NCI-H128 (cell line): ENCODE data around the gene AP1B1.

ENCODE experiments used
- DNase-seq: peaks from one replicate; lab custom pipeline; 2025; ENCODE audit not compliant: unreplicated experiment; lab: John Stamatoyannopoulos, UW

The AP1B1 gene

GRCh38 chr22:29332886-29333496 lies 55.4 kb downstream of the AP1B1 start:
- no peak for DNase-seq

- DNase-seq = no peak
Observed at GRCh38 chr22:29331658-29332300, 56.6 kb downstream of the AP1B1 start.

GRCh38 chr22:29331213-29331612 lies 57.2 kb downstream of the AP1B1 start:
- no peak for DNase-seq

- no peak for DNase-seq
Observed at GRCh38 chr22:29330753-29331152, 57.6 kb downstream of the AP1B1 start.

- no peak for DNase-seq
Observed at GRCh38 chr22:29330291-29330690, 58.1 kb downstream of the AP1B1 start.

GRCh38 chr22:29329581-29329980 lies 58.8 kb downstream of the AP1B1 start:
- no peak for DNase-seq

GRCh38 chr22:29328566-29329500 lies 59.5 kb downstream of the AP1B1 start:
- no peak for DNase-seq

- DNase-seq = no peak
Observed at GRCh38 chr22:29328055-29328454, 60.3 kb downstream of the AP1B1 start.

GRCh38 chr22:29327089-29327764 lies 61.1 kb downstream of the AP1B1 start:
- DNase-seq = no peak

- DNase-seq = no peak
Observed at GRCh38 chr22:29326481-29326880, 61.9 kb downstream of the AP1B1 start.

GRCh38 chr22:29325785-29326315 lies 62.5 kb downstream of the AP1B1 start:
- DNase-seq = no peak

- no peak for DNase-seq
Observed at GRCh38 chr22:29325356-29325755, 63.0 kb downstream of the AP1B1 start.

- no peak for DNase-seq
Observed at GRCh38 chr22:29323641-29324040, 64.7 kb downstream of the AP1B1 start.

GRCh38 chr22:29320546-29320945 lies 67.8 kb downstream of the AP1B1 start:
- no peak for DNase-seq

- no peak for DNase-seq
Observed at GRCh38 chr22:29319072-29319471, 69.3 kb downstream of the AP1B1 start.

- DNase-seq = no peak
Observed at GRCh38 chr22:29317827-29318454, 70.4 kb downstream of the AP1B1 start.

- no peak for DNase-seq
Observed at GRCh38 chr22:29316141-29316828, 72.1 kb downstream of the AP1B1 start.

GRCh38 chr22:29315286-29316140 lies 72.9 kb downstream of the AP1B1 start, which contains the start of gene RASL10A:
RASL10A (minus strand) TSS chr22:29315697; CDS start chr22:29315246, 451 bp downstream.
- no peak for DNase-seq
